CD4-positive, alpha-beta T cell treated with Interleukin-17A for 4 hours (primary cell): ENCODE results near the gene ADAMTSL4.
A peak's percentile ranks its signal among the peaks of the same experiment; 100 is the strongest.

Experiments
- DNase-seq: peaks from one replicate; pipeline ENCODE4 v3.0.0-alpha.2; 2020; ENCODE audit warnings: mixed read lengths

ADAMTSL4 gene

DNA sequence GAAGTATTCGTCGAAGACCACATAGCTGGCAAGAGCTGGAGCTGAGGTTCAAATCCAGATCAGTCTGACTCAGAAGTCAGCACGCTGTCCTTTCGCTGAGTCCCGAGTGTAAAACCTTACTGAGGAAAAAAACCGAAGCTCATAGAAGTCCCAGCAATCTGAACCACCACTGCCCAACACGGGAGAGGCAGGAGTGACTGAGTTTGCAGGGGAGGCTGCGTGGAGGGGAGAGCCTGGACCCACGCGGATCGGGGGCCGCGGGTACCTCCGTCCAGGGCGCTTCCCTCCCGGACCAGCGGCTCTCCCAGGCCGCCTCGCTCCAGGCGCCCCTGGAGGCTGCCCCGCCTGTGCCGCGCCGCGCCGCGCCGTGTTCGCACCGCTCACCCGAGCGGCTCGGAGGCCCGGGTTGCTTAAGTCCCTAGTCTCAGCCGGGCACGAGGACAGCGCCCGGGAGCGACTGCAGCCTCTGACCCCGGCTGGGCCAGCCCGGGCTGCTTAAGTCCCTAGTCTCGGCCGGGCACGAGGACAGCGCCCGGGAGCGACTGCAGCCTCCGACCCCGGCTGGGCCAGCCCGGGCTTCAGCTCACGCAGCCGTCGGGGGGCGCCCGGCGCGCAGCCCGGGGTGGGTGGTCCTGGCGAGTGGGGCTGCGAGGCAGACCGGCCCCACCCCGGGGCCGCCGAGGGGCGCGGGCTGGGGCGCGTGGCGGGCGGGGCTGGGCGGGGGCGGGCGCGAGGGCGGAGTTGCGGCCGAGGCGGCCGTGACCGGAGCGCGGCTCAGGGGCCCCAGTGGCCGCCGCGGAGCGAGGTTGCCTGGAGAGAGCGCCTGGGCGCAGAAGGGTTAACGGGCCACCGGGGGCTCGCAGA, at the start of gene ADAMTSL4:
Gene ADAMTSL4 (plus strand): TSS at position 777 of the 864 bp plus-strand sequence. CDS start 2,881 bp downstream, outside the sequence.
- peak; percentile 44 for DNase-seq

DNA sequence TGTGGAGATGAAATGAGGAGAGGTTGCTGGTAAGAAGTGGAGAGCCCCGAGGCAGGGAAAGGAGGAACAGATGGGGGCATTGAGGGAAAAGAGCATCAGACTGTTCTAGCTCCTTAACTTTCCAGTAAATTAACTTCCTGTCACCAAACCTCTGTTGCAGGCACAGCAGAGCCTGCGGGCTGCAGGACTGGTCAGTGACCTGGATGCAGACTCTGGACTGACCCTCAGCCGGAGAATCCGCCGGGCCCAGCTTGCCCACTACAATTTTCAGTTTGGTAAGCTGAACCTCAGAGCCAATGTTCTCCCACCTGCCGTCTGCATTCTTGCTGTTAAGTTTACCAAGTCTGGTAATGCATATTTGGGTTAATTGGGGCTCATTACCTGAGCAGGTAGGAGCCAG, 43.8 kb upstream of the ADAMTSL4 start:
- no peak for DNase-seq

GRCh38 chr1:150507912-150508864, 41.0 kb upstream of the ADAMTSL4 start, which contains the start of gene ECM1:
Gene ECM1, plus strand, starts transcription at chr1:150508109. Its CDS starts 101 bp downstream, at chr1:150508210.
- DNase-seq, result peak; percentile 11

DNA sequence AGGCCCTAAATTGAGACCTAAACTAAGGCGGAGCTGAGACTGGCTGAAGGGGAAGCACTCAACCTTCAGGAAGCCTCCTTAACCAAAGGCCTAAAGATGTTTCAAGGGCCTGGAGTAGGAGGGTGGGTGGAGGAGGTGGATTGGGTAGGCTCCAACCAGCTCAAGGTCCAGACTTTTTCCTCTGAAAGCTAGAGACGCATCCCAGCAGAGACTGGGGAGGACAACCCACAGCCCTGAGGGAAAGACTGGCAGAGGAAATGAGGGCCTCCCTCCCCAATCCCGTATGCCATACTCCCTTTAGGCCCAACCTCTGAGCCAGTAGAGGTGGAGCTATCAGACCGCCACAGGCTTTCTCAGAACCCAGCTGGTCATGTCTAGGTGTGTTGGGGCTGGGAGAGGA, 40.2 kb upstream of the ADAMTSL4 start:
- no peak for DNase-seq

DNA sequence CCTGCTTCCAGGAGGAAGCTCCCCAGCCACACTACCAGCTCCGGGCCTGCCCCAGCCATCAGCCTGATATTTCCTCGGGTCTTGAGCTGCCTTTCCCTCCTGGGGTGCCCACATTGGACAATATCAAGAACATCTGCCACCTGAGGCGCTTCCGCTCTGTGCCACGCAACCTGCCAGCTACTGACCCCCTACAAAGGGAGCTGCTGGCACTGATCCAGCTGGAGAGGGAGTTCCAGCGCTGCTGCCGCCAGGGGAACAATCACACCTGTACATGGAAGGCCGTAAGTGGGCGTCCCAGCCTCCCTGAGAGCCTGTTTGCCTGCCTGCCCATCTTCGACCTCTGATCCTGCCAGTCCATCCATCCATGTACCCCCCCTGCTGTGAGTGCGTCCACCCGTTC, 37.7 kb upstream of the ADAMTSL4 start:
- no peak for DNase-seq

GRCh38 chr1:150511985-150512660, 37.1 kb upstream of the ADAMTSL4 start:
- DNase-seq, result no peak

GRCh38 chr1:150512846-150513245, 36.4 kb upstream of the ADAMTSL4 start:
- DNase-seq, result no peak

- DNase-seq, result no peak
Measured at GRCh38 chr1:150513351-150513791, 35.8 kb upstream of the ADAMTSL4 start.

- DNase-seq, result no peak
Measured at GRCh38 chr1:150514260-150514659, 34.9 kb upstream of the ADAMTSL4 start.

DNA sequence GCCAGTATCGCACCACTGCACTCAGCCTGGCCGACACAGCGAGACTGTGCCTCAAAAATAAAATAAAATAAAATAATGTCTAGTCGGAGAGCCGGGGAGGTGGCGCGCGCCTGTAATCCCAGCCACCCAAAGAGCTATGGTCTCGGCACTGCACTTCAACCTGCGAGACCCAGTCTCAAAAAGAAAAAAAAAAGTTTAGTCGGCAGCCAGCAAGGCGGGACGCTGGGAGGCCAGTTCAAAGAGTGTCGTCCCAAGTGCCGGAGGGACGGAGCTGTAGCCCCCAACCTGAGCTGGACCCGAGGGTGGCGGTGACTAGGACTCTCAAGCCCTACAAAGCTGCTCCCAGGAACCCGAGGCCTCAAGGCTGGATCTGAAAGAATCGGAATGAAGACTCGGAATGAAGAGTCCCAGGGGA, 34.3 kb upstream of the ADAMTSL4 start:
- peak; percentile 3 for DNase-seq

GRCh38 chr1:150515328-150516049, 33.7 kb upstream of the ADAMTSL4 start, which contains the start of gene FALEC:
Gene FALEC, plus strand, starts transcription at chr1:150515752.
- DNase-seq, result peak; percentile 93

DNA sequence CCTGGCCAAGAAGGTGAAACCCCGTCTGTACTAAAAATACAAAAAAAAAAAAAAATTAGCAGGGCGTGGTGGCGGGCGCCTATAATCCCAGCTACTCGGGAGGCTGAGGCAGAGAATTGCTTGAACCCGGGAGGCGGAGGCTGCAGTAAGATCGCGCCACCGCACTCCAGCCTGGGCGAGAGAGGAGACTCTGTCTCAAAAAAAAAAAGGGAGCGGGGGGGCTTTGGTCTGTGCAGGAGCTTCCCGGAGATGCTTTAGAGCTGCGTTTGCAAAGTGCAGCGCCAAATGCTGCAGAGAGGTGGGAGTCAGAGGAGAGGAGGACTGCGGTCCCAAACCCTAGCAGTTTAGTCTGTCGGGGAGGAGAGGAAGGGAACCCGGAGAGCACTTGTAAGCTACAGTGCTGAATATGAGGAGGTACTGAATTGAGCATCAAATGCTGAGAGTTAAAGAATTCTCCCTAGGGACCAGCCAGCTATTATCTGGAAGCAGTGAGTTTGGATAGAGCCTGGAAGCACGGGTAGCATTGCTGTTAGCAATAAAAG, 33.1 kb upstream of the ADAMTSL4 start:
- DNase-seq, result peak; percentile 29

- DNase-seq, result no peak
Measured at GRCh38 chr1:150516616-150517015, 32.6 kb upstream of the ADAMTSL4 start.

- no peak for DNase-seq
Measured at GRCh38 chr1:150521196-150521968, 27.8 kb upstream of the ADAMTSL4 start.

DNA sequence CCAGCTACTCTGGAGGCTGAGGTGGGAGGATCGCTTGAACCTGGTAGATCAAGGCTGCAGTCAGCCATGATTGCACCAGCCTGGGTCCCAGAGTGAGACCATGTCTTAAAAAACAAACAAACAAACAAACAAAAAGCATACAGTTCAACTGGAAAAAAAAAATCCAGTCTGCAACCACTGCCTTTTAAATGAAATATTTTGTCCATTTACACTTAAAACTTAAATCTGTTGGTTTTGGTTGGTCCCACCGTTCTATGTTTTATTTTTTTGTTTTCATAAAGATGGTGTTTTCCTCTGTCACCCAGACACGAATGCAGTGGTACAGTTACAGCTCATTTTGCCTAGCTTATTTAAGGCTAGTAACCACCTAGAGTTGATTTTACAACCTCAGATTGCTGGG, 23.9 kb upstream of the ADAMTSL4 start:
- no peak for DNase-seq

DNA sequence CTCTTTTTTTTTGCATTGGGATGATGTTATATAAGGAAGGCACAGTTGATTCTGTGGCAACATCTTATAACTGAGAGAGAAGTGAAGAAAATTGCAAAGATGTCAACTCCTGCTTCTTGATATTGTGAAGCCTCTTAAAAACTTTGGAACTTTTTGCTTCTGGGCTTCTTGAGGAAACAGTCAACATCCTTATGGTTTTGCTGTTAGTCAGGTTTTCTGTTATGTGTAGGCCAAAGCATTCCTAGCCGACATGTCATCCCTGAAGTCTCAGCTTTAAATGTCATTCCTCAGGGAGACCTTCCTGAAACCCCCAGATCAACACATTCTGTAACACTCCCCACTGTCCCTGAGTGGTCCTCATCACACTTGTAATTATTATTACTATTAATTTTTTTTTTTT, 21.0 kb upstream of the ADAMTSL4 start:
- no peak for DNase-seq

DNA sequence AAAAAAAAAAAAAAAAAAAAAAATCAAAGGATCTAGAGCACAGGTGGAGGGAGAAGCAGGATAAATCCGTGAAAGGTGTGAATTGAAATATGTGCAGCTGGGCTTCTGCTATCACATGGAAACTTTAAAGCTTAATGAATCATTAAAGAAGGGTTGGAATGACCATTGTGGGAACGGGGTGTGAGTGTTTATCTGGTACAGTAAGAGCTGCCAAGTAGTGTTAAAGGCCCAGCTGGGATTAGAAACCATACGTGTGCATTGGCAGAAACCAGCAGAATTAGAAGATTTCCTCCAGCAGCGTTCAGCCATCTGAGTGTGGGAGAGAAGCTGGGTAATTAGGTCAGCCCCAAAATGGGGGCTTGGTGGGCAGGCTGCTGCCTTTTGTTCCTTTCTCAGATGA, 20.2 kb upstream of the ADAMTSL4 start:
- DNase-seq, result no peak

GRCh38 chr1:150530491-150531159, 18.6 kb upstream of the ADAMTSL4 start:
- DNase-seq, result no peak

GRCh38 chr1:150532860-150533259, 16.3 kb upstream of the ADAMTSL4 start:
- DNase-seq, result no peak

GRCh38 chr1:150534002-150534401, 15.2 kb upstream of the ADAMTSL4 start:
- no peak for DNase-seq
